BJ (cell line): Measurements from ENCODE around the gene SERGEF. TPM values are rescaled to one million over a fixed set of nuclear protein-coding genes. Genes with fewer than 3 reads are reported as not detected.

Experiments
- CTCF ChIA-PET: fragments of 350-600 bp; formaldehyde crosslinking; extraction: SDS; loops from one replicate; lab custom pipeline; 2021; ENCODE audit warnings: antibody characterized with exemption, inconsistent platforms; lab: Yijun Ruan, JAX
- POLR2A ChIA-PET: fragments of 300-600 bp; sonication (Branson Sonifier 250); formaldehyde crosslinking; extraction: SDS; loops from one replicate; lab custom pipeline; 2021; ENCODE audit warnings: antibody characterized with exemption; lab: Charles Lee
- DNase-seq: peaks from one replicate; pipeline ENCODE4 v3.0.0-alpha.2; 2011; ENCODE audit warnings: low read depth
- H3K27me3 ChIP-seq: 2 replicates; pipeline ENCODE4 v1.6.0; 2011; ENCODE audit warnings: low read length; ENCODE audit not compliant: control insufficient read depth, insufficient read depth
- H3K36me3 ChIP-seq: 2 replicates; pipeline ENCODE4 v1.5.1; 2011; ENCODE audit warnings: low read length; ENCODE audit not compliant: control insufficient read depth, insufficient read depth
- H3K4me3 ChIP-seq: 2 replicates; pipeline ENCODE4 v1.5.1; 2011; ENCODE audit warnings: low read depth, mild to moderate bottlenecking, control low read depth, low read length
- polyA plus RNA-seq: library from polyadenylated mRNA; depleted of rRNA; stranded (reverse); fragments of >200 nt; gene quantifications from 2 replicates; pipeline ENCODE4 v1.2.3, GENCODE V29; 2011
- TF ChIP-seq, protein P1 (sequence below): IDR thresholded peaks from 2 replicates; pipeline ENCODE4 v1.5.1; 2011; ENCODE audit warnings: low read depth, mild to moderate bottlenecking, control low read depth, inconsistent platforms, low read length, moderate library complexity; ENCODE audit not compliant: insufficient read depth

The SERGEF gene
- polyA plus RNA-seq, 1 experiment, result 17.4 TPM

DNA sequence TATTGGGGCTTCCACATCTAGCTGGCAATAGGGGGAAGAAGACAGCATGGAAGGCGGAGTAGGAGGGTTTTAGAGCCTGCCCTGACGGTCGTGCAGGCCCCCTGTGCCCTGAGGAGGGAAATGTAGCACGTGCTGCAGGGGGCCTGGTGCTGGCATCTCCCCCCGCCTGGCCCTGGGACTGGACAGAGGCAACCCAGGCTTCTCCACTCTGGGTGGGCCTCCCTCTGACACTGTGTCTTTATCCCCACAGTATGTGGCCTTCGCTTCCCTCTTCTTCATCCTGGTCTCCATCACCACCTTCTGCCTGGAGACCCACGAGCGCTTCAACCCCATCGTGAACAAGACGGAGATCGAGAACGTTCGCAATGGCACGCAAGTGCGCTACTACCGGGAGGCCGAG is 241.4 kb downstream of the SERGEF start:
- DNase-seq, result no peak
- no peak overlapping the region for H3K4me3 ChIP-seq
- ChIA-PET POLR2A (interaction anchor here (0.6 kb wide), 1 partner anchor 10 kb away, joined by 3 read pairs; no protein-coding TSS in a partner anchor), CTCF (interaction anchor here (1.2 to 7.2 kb wide), 8 partner anchors 10 to 208 kb away, joined by 3 to 65 read pairs (median 8); no protein-coding TSS in a partner anchor)
- no peaks in the 10 kb centered on the region for H3K36me3 ChIP-seq
- TF ChIP-seq, protein P1, sequence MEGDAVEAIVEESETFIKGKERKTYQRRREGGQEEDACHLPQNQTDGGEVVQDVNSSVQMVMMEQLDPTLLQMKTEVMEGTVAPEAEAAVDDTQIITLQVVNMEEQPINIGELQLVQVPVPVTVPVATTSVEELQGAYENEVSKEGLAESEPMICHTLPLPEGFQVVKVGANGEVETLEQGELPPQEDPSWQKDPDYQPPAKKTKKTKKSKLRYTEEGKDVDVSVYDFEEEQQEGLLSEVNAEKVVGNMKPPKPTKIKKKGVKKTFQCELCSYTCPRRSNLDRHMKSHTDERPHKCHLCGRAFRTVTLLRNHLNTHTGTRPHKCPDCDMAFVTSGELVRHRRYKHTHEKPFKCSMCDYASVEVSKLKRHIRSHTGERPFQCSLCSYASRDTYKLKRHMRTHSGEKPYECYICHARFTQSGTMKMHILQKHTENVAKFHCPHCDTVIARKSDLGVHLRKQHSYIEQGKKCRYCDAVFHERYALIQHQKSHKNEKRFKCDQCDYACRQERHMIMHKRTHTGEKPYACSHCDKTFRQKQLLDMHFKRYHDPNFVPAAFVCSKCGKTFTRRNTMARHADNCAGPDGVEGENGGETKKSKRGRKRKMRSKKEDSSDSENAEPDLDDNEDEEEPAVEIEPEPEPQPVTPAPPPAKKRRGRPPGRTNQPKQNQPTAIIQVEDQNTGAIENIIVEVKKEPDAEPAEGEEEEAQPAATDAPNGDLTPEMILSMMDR, result no peak
- H3K27me3 ChIP-seq, result no peaks in the 10 kb centered on the region; the same call in 1 of the 2 replicates

DNA sequence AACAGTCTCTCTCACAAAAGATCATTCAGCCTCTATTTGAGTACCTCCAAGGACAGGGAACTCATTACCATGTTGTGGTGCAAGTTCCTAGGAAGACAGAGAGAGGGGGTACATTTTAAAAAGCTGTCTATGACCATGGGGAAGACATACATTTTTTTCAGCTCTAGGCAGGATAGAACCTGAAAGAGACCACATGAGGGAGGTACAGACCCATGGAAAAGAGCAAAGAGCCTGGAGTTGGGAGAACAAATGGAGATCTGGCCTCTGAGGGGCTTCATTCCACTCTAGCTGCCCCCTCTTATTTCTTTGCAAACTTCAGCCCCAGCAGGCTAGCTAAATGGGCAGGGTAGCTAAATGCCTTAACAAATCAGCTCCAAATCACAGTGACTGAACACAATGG is 241.9 kb downstream of the SERGEF start:
- Histone ChIP-seq H3K4me3 (no peak overlapping the region), H3K27me3 (no peaks in the 10 kb centered on the region; the same call in 1 of the 2 replicates), H3K36me3 (no peaks in the 10 kb centered on the region)
- ChIA-PET POLR2A (interaction anchor here (0.6 kb wide), 1 partner anchor 9 kb away, joined by 3 read pairs; no protein-coding TSS in a partner anchor), CTCF (interaction anchor here (0.6 to 7.2 kb wide), 10 partner anchors 9 to 228 kb away, joined by 3 to 65 read pairs (median 6); no protein-coding TSS in a partner anchor)
- TF ChIP-seq, protein P1, result no peak
- no peak for DNase-seq

DNA sequence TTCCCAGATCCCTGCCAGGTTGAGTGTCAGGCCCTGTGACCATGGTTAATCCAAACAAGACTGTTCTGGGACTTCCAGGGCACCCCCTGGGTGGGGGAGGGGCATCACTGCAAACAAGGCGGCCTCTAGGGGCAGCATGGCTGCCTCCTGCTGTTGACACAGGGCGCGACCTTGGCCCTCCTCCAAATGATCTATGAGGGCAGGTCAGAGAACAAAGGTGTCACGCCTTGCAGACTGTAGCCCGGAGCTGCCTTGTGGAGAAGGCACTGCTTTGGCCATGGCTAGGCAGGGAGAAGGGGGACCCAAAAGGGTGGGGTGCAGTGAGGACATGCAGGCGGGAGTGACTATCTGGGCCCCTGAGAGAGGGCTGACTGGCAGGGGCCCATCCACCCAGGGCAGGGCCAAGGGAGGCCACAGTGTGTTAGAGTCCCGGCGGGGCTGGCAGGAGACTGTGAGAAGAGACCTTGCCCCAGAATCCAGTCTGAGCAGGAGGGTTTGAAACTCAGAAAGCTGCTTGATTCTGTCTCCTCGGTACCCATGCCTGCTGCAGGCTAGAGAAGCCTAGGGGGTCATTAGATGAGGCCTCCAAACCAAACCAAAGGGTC is 242.7 kb downstream of the SERGEF start:
- no peaks in the 10 kb centered on the region for H3K36me3 ChIP-seq
- CTCF ChIA-PET, result interaction anchor here (0.6 to 7.2 kb wide), 11 partner anchors 9 to 229 kb away, joined by 3 to 65 read pairs (median 6); no protein-coding TSS in a partner anchor
- no peaks in the 10 kb centered on the region; the same call in 1 of the 2 replicates for H3K27me3 ChIP-seq
- DNase-seq, result no peak
- H3K4me3 ChIP-seq, result no peak overlapping the region
- POLR2A ChIA-PET, result no interaction called here
- TF ChIP-seq, protein P1, result peak; percentile 9; the same call in 1 of the 2 replicates

DNA sequence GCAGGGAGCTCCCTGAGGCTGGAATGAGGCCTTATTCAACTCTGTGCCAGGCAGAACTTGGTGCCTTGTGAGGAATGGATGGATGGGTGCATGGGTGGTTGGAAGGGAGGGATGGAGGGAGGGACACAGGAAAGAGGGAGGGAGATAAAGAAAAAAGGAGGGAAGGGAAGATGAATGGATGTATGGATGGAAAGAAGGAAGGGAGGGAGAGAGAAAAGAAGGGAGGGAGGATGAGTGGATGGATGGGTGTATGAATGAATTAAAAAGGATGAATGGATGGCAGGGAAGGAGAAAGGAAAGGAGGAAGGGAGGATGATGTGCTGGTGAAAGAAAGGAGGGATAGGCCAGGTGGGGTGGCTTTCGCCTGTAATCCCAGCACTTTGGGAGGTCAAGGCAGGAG is 243.6 kb downstream of the SERGEF start:
- TF ChIP-seq, protein P1, result no peak
- Histone ChIP-seq H3K4me3 (no peak overlapping the region), H3K27me3 (no peaks in the 10 kb centered on the region; the same call in 1 of the 2 replicates), H3K36me3 (no peaks in the 10 kb centered on the region)
- CTCF ChIA-PET, result interaction anchor here (1.3 to 7.2 kb wide), 4 partner anchors 10 to 210 kb away, joined by 4 to 65 read pairs (median 16); no protein-coding TSS in a partner anchor
- no peak for DNase-seq
- POLR2A ChIA-PET, result no interaction called here

DNA sequence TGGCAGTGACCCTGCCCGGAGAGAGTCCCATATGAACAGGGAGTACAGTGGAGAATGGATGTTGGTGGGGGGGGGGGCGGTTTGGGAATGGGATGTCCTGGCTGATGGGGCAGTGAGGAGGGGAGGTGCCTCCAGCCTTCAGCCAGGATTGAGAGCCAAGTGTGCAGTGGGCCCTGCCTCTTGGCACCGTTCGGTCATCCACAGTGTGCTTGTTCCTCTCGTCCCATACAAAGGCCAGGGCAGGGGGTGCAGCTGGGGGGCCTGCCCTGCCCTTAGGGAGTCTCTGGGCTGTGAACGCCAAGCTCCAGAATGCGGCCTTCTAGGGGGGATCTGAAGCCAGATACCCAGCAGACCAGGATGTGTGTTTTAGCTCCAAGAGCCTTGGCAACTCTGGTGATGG is 244.3 kb downstream of the SERGEF start:
- no peaks in the 10 kb centered on the region for H3K36me3 ChIP-seq
- TF ChIP-seq, protein P1, result no peak
- H3K27me3 ChIP-seq, result no peaks in the 10 kb centered on the region; the same call in 1 of the 2 replicates
- ChIA-PET CTCF (interaction anchor here (3.6 to 7.2 kb wide), 2 partner anchors 205 to 211 kb away, joined by 24 to 65 read pairs; no protein-coding TSS in a partner anchor), POLR2A (no interaction called here)
- no peak for DNase-seq
- no peak overlapping the region for H3K4me3 ChIP-seq
